ENCODE results near the gene CTSZ. TPM values are rescaled to one million over a fixed set of nuclear protein-coding genes. Genes with fewer than 3 reads are reported as not detected.

The CTSZ gene
- total RNA-seq, 4 donors from 2014 or later: 165 to 410 (median 217) TPM

GRCh38 chr20:58996226-58996611, 10.8 kb downstream of the CTSZ start:
- TF ChIP-seq, protein P1, sequence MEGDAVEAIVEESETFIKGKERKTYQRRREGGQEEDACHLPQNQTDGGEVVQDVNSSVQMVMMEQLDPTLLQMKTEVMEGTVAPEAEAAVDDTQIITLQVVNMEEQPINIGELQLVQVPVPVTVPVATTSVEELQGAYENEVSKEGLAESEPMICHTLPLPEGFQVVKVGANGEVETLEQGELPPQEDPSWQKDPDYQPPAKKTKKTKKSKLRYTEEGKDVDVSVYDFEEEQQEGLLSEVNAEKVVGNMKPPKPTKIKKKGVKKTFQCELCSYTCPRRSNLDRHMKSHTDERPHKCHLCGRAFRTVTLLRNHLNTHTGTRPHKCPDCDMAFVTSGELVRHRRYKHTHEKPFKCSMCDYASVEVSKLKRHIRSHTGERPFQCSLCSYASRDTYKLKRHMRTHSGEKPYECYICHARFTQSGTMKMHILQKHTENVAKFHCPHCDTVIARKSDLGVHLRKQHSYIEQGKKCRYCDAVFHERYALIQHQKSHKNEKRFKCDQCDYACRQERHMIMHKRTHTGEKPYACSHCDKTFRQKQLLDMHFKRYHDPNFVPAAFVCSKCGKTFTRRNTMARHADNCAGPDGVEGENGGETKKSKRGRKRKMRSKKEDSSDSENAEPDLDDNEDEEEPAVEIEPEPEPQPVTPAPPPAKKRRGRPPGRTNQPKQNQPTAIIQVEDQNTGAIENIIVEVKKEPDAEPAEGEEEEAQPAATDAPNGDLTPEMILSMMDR (IDR thresholded peaks at IDR 0.05): no peak
- DNase-seq (ENCODE audit: low spot score) (no peak), ATAC-seq (ENCODE audit: low FRiP score) (no peak)

DNA sequence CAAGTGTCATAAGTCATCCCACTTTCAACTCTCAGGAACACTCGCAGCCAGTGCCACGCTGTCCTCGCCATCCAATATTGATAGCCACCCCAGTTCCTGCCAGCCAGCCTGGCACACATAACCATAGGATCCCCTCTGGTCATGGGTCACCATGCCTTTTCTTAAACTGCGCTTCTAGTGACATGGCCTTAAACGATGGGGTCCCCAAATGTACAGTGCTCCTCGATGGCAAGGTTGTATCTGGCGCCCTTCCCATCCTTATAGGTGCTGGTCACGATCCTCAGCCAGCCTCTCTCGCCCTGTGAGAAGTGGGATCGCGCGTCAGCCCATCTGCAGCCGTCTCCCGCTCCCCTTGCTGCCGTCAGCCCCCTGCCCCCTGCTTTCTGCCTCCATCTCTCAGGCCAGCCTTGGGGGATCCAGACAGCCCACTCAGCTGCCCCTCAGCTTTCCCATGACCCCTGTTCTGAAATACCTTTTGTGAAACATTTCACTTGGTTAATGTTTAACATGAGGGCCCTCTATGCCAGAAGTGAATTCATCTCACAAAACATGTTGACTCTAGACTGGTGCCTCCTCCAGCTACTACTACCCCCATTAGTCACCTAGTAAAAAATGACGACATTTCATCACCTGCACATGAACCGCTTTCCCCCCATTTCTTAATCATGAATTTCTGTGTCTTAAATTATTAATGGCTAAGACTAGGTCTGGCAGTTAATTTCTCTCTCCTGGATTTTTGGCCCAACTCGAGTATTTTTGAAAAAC, 11.4 kb downstream of the CTSZ start:
- TF ChIP-seq, protein P1 (IDR thresholded peaks at IDR 0.05): no peak

DNA sequence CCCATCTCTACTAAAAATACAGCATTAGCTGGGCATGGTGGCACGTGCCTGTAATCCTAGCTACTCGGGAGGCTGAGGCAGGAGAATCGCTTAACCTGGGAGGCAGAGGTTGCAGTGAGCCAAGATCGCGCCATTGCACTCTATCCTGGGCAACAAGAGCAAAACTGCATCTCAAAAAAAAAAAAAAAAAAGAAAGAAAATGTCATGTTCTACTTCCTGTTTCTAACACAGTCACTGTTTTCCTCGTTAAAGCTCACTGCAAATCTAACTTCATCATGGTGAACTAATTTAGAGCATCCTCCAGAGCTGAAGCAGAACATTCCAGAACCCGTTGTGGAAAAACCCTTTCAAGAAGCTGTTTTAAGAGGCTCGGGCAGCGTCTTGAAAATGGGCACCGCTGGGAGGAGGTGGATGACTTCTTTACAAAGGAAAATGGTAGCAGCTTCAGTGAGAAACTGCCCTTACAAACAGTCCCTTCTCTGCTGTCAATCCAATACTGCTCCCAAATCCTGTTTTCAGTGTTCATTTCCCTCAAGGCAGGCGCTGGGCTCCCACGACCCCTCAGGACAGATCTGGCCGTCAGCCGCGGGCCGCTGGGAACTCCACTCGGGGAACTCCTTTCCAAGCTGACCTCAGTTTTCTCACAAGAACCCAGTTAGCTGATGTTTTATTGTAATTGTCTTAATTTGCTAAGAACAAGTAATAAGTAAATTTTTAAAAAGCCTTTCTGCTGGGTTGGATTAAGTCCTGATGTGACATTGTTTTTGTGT, 12.5 kb downstream of the CTSZ start:
- TF ChIP-seq, protein P1 (IDR thresholded peaks at IDR 0.05): no peak
- ATAC-seq (ENCODE audit: low FRiP score) (no peak), DNase-seq (ENCODE audit: low spot score) (no peak)

More for the DNA sequence above, 11.4 kb downstream of the CTSZ start:
- no peak for DNase-seq (ENCODE audit: low spot score)
- no peak for ATAC-seq (ENCODE audit: low FRiP score)

- no peak for ATAC-seq (ENCODE audit: low FRiP score)
- TF ChIP-seq, protein P1 (IDR thresholded peaks at IDR 0.05): no peak
- DNase-seq (ENCODE audit: low spot score): no peak
These were observed 13.5 kb downstream of the CTSZ start for GRCh38 chr20:58993332-58994248.

GRCh38 chr20:58992911-58993310, 14.1 kb downstream of the CTSZ start:
- TF ChIP-seq, protein P1 (IDR thresholded peaks at IDR 0.05): no peak
- ATAC-seq (ENCODE audit: low FRiP score) (no peak), DNase-seq (ENCODE audit: low spot score) (no peak)

DNA sequence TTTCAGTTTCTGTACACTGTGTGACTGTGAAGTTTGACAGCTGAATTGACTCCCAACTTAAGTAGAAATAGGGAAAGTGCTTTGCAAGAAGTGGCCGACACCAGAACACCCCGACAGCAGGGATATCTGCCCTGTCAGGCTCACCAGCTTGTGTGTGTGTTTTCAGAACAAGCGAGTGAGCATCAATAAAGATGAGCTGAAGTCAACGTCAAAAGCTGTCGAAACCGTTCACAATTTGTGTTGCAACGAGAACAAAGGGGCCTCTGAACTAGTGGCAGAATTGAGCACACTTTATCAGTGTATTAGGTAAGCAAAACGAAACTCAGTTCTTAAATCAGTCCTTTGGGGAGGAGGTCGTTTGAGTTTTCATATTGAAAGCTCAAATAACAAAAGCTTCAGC, 15.3 kb downstream of the CTSZ start:
- DNase-seq (ENCODE audit: low spot score) (no peak), ATAC-seq (ENCODE audit: low FRiP score) (no peak)
- TF ChIP-seq, protein P1 (IDR thresholded peaks at IDR 0.05): no peak
